Measurements from ENCODE around the gene GATA2.

The GATA2 gene

GRCh38 chr3:128429751-128430150, 63.2 kb downstream of the GATA2 start:
- no peak overlapping the region for H3K4me3 ChIP-seq (ENCODE audit: low read depth, low read length)
- no peak for TF ChIP-seq CTCF (IDR thresholded peaks at IDR 0.05; ENCODE audit: low read depth, low read length)
- no peak for DNase-seq (ENCODE audit: low read depth, low spot score)
- in situ Hi-C loops (cut with HindIII; ENCODE audit: low sequenced_read_pairs): no loop called here

Data from astrocyte of the spinal cord (primary cell).